WI38 (cell line): ENCODE results near the gene PPP4R3A.

Experiments used
- H3K4me3 ChIP-seq: 2 replicates; pipeline ENCODE4 v1.5.1; 2011; ENCODE audit warnings: low read depth, mild to moderate bottlenecking, control low read depth, low read length
- TF ChIP-seq, protein P1 (sequence below): IDR thresholded peaks from 2 replicates; pipeline ENCODE4 v1.5.1; 2012; ENCODE audit warnings: low read depth, mild to moderate bottlenecking, control low read depth, low read length

The PPP4R3A gene

DNA sequence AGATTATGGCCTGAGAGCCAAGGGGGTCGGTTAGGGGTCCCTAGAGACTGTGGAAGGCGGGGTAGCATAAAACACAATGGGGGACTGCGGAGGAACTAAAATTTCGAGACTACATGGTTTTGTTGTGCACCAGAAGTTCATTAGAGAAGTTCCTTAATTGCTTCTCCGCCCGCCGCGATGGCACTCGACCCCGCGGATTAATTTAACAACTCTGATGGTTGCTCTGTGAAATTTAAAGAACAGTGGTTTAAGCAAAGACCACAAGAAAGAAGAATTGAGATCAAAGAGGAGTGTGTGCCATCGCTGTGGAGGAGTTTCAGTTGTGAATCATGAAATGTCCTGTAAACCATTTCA is 91.1 kb downstream of the PPP4R3A start:
- TF ChIP-seq, protein P1, sequence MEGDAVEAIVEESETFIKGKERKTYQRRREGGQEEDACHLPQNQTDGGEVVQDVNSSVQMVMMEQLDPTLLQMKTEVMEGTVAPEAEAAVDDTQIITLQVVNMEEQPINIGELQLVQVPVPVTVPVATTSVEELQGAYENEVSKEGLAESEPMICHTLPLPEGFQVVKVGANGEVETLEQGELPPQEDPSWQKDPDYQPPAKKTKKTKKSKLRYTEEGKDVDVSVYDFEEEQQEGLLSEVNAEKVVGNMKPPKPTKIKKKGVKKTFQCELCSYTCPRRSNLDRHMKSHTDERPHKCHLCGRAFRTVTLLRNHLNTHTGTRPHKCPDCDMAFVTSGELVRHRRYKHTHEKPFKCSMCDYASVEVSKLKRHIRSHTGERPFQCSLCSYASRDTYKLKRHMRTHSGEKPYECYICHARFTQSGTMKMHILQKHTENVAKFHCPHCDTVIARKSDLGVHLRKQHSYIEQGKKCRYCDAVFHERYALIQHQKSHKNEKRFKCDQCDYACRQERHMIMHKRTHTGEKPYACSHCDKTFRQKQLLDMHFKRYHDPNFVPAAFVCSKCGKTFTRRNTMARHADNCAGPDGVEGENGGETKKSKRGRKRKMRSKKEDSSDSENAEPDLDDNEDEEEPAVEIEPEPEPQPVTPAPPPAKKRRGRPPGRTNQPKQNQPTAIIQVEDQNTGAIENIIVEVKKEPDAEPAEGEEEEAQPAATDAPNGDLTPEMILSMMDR: no peak
- no peak overlapping the region for H3K4me3 ChIP-seq

DNA sequence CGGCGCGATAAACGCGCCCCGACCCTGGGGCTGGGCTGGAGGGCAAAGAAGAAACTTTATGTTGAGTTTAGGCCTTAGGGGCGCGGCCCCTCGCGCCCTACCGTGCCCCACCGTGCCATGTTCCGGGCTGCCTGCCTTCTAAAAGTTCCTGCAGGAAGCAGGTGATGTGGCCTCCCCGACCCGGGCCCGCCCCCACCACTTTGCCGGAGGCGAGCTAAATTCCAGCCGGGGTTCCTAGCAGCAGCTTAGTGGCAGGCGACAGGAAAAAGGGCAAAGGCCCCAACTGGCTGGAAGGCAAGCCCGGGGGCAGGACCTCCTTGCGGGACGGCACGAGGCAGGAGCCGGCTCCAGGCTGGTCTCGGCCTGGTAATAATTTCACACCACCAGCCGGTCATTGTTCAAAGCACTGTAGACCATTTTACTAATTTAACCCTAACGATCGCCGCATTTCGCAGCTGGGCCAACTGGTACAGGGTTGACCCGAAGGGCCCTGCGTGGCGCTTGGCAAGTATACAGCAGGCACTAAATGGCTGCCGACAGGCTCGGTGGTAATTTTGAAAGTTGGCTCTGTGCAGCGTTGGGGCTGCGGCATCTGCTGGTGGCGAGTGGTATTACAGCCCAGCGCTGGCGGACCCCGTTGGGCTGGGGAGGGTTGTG is 91.6 kb downstream of the PPP4R3A start:
- TF ChIP-seq, protein P1: peak; percentile 98

DNA sequence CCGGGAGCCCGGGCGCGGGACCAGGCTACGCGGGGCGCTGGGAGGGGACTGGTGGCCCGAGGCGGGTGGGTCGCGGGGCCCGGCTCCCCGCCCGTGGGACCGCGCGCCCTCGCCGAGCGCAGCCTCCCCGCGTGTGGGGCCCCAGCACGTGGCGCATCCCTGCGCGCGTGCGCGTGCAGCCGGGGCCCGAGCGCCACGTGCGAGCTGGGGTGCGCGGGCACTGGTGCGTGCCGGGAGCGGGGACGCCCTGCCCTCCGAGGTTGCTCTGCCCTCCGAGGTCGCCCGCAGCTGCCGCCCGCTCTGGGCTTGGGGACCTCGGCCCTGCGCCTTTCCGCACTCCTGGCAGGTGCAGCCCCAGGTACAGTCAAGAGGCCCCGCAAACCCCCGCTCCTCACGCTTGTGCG is 92.1 kb downstream of the PPP4R3A start:
- TF ChIP-seq, protein P1: no peak
- no peak overlapping the region for H3K4me3 ChIP-seq

More for the DNA sequence above, 91.6 kb downstream of the PPP4R3A start:
- H3K4me3 ChIP-seq: peak overlapping the region; percentile 32; the same call in 1 of the 2 replicates

DNA sequence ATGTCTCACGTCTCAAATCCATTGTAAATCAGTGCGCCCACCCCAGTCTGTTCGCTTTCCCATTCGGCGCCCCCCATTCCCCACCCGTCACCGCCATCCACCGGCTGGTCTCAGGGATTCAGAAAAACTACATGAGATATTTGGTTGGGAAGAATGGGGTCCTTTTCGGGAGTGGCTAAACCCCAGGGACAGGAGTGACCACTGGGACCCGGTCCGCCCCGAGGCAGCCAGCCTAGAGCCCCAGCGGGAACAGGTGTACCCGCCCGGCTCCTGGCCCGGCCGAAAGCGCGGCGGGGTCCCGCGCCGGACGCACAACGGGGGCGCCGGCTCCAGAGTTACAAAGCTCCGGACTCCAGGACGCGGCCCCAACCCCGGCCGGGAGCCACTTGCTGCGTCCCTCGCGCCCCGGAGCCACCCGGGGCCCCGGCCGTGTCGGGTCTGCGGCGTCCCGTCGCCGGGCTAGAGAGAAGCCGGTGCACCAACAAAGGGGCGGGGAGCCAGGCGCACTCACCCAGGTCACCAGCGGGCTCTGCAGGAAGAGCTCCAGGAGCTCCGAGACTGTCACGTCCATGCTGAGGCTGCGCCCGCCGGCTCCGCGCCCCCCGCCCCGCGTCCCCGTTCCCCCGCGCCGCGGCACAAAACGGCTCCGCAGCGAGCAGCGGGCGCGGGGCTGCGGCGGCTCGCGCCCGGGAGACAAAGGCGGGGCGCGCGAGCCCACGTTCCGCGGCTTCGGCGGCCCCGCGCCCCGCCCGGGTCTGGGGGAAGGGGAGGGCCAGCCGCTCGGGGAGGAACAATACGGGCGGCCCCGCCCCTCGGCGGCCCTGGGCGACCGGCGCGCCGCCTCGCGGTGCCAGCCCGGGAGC is 92.8 kb downstream of the PPP4R3A start, which contains the start of gene CCDC88C:
Gene CCDC88C, minus strand, starts transcription at position 701 of the 863 bp plus-strand sequence. Its CDS starts 130 bp downstream, at position 571.
- H3K4me3 ChIP-seq: peak within 1 kb of the TSS; percentile 32; the same call in 1 of the 2 replicates
- TF ChIP-seq, protein P1: no peak

DNA sequence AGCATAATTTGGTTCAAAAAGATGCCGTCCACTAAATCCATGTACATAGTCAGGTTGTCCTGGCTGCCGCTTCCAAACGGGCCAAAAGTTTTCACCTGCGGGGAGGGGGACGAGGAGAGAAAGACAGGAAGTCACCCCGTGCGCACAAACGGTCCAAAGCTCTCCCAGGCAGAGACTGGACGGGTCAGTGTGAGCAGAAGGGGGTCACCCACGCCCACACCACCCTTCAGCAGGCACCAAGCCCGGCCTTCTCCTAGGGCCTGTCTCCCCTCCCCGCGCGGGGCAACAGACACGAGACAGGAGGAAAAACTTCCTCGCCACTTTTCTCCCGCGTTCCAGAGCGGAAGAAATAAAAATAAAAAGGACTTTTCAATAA is 93.4 kb downstream of the PPP4R3A start:
- H3K4me3 ChIP-seq: no peak overlapping the region
- TF ChIP-seq, protein P1: no peak

DNA sequence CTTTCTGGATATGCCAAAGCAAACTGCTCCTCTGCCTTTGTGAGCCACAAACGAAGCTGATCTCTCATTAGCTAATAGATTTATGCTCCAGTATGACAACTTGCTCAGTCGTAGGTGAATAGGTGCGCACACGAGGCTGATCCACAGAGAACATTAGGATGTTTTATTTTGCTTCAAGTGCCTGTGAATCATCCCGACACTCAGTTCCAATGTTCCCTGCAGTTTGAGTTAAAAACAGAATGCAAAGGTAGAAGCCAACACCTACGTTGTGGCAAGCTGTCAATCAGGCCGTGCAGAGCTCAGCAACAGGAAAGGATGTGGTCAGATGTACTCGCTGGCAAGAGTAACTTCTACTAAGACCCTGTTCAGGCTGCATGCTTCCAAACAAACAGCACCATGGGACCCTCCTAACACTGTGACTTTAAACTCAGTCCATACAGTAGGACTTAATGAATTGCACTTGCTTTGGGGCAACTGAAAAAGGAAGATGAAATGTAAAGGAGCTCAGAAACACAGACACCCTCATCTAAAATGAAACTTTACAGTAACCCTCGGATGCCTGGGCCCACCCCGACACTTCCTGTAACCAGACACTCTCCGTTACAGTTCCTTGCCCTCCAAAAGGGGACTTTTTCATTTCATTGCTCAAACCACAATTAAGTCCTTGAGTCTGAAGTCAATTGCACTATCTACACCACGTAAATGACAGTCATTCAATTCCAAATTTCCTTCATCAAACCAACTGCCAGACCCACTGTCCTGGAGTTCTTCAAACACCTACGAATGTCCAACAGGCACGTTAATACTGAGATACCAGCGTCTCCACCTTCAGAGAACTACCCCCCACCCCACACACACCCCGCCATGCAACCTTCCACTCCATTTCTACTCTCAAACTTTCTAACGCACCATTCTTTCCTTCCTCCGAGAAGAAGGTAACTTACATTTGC is 94.0 kb downstream of the PPP4R3A start:
- no peak overlapping the region for H3K4me3 ChIP-seq
- TF ChIP-seq, protein P1: no peak
